Stomach smooth muscle (tissue), 2 donors: Measurements from ENCODE around the gene WRAP53.
A peak's percentile ranks its signal among the peaks of the same experiment; 100 is the strongest.

Source experiments
- H3K27ac ChIP-seq: one replicate; pipeline ENCODE4 v1.7.0; 2013; ENCODE audit warnings: mild to moderate bottlenecking, low read length, inconsistent platforms
- H3K27me3 ChIP-seq, 2 donors: one replicate each; pipeline ENCODE4 v1.7.0; 2013; ENCODE audit warnings: low read length in 2 of 2; ENCODE audit not compliant: insufficient read depth in 2 of 2, control insufficient read depth in 1 of 2
- H3K36me3 ChIP-seq, 2 donors: one replicate each; pipeline ENCODE4 v1.7.0; 2013; ENCODE audit warnings: low read length in 2 of 2; ENCODE audit not compliant: control insufficient read depth in 2 of 2, insufficient read depth in 2 of 2
- H3K4me1 ChIP-seq: one replicate; pipeline ENCODE4 v1.7.0; 2013; ENCODE audit warnings: low read length; ENCODE audit not compliant: control insufficient read depth, insufficient read depth
- H3K4me3 ChIP-seq, 2 donors: one replicate each; pipeline ENCODE4 v1.7.0; 2013; ENCODE audit warnings: low read length in 2 of 2
- H3K9ac ChIP-seq, 2 donors: one replicate each; pipeline ENCODE4 v1.7.0; 2013; ENCODE audit warnings: low read length in 2 of 2, mild to moderate bottlenecking in 1 of 2
- H3K9me3 ChIP-seq, 2 donors: one replicate each; pipeline ENCODE4 v1.7.0; 2013; ENCODE audit warnings: low read length in 2 of 2; ENCODE audit not compliant: control insufficient read depth in 2 of 2
- donor health status: healthy.
- donor health status: Pancreatic carcinoma.

The WRAP53 gene

GRCh38 chr17:7652388-7653356, 35.6 kb upstream of the WRAP53 start:
- peaks cover 29% of the 10 kb centered on the region for H3K4me1 ChIP-seq
- H3K9me3 ChIP-seq: no peaks in the 10 kb centered on the region
- H3K27ac ChIP-seq: no peak overlapping the region
- H3K9ac ChIP-seq: no peak overlapping the region
- peaks cover 9 to 21% of the 10 kb centered on the region in 2 donors for H3K27me3 ChIP-seq
- no peaks in the 10 kb centered on the region for H3K36me3 ChIP-seq
- no peak overlapping the region for H3K4me3 ChIP-seq

GRCh38 chr17:7654832-7655540, 33.3 kb upstream of the WRAP53 start:
- no peaks in the 10 kb centered on the region for H3K36me3 ChIP-seq
- no peak overlapping the region for H3K9ac ChIP-seq
- peaks cover 5 to 18% of the 10 kb centered on the region in 2 donors for H3K27me3 ChIP-seq
- H3K4me3 ChIP-seq: no peak overlapping the region
- peaks cover 30% of the 10 kb centered on the region for H3K4me1 ChIP-seq
- no peak overlapping the region for H3K27ac ChIP-seq
- no peaks in the 10 kb centered on the region for H3K9me3 ChIP-seq

- Histone ChIP-seq H3K27ac (no peak overlapping the region), H3K27me3 (peaks cover 0 to 13% of the 10 kb centered on the region in 2 donors), H3K4me1 (peaks cover 25% of the 10 kb centered on the region), H3K4me3 (no peak overlapping the region), H3K36me3 (no peaks in the 10 kb centered on the region), H3K9ac (no peak overlapping the region), H3K9me3 (no peaks in the 10 kb centered on the region)
Observed at GRCh38 chr17:7655541-7655840, 32.8 kb upstream of the WRAP53 start.

- peaks cover 13% of the 10 kb centered on the region for H3K4me1 ChIP-seq
- H3K9ac ChIP-seq: no peak overlapping the region
Observed at GRCh38 chr17:7656958-7657609, 31.2 kb upstream of the WRAP53 start.

GRCh38 chr17:7667656-7668406, 20.4 kb upstream of the WRAP53 start:
- H3K4me3 ChIP-seq: no peak overlapping the region

More at GRCh38 chr17:7656958-7657609, 31.2 kb upstream of the WRAP53 start:
- no peaks in the 10 kb centered on the region for H3K36me3 ChIP-seq
- peak overlapping the region; percentile 37 for H3K27ac ChIP-seq
- peaks cover 0 to 4% of the 10 kb centered on the region in 2 donors for H3K27me3 ChIP-seq
- H3K4me3 ChIP-seq: no peak overlapping the region
- no peaks in the 10 kb centered on the region for H3K9me3 ChIP-seq

GRCh38 chr17:7668482-7668881, 19.8 kb upstream of the WRAP53 start:
- Histone ChIP-seq H3K4me3 (no peak overlapping the region), H3K27ac (no peak overlapping the region), H3K9ac (no peak overlapping the region), H3K9me3 (peaks cover 0 to 3% of the 10 kb centered on the region in 2 donors), H3K36me3 (peaks cover 22 to 29% of the 10 kb centered on the region in 2 donors), H3K4me1 (peaks cover 2% of the 10 kb centered on the region), H3K27me3 (no peaks in the 10 kb centered on the region)

More at GRCh38 chr17:7667656-7668406, 20.4 kb upstream of the WRAP53 start:
- Histone ChIP-seq H3K27me3 (no peaks in the 10 kb centered on the region), H3K9me3 (no peaks in the 10 kb centered on the region), H3K9ac (no peak overlapping the region), H3K4me1 (peaks cover 2% of the 10 kb centered on the region), H3K36me3 (peaks cover 19 to 24% of the 10 kb centered on the region in 2 donors), H3K27ac (no peak overlapping the region)

GRCh38 chr17:7673239-7673638, 15.0 kb upstream of the WRAP53 start:
- Histone ChIP-seq H3K9ac (no peak overlapping the region), H3K36me3 (peaks cover 33 to 40% of the 10 kb centered on the region in 2 donors), H3K4me1 (no peaks in the 10 kb centered on the region), H3K27me3 (no peaks in the 10 kb centered on the region), H3K27ac (no peak overlapping the region), H3K9me3 (peaks cover 0 to 6% of the 10 kb centered on the region in 2 donors), H3K4me3 (no peak overlapping the region)

GRCh38 chr17:7674934-7675333, 13.3 kb upstream of the WRAP53 start:
- Histone ChIP-seq H3K36me3 (peaks cover 26 to 34% of the 10 kb centered on the region in 2 donors), H3K9me3 (peaks cover 0 to 6% of the 10 kb centered on the region in 2 donors), H3K27ac (no peak overlapping the region), H3K4me1 (no peaks in the 10 kb centered on the region), H3K27me3 (no peaks in the 10 kb centered on the region), H3K9ac (no peak overlapping the region), H3K4me3 (no peak overlapping the region)

- H3K4me3 ChIP-seq: no peak overlapping the region
- H3K9me3 ChIP-seq: peaks cover 0 to 6% of the 10 kb centered on the region in 2 donors
- H3K9ac ChIP-seq: no peak overlapping the region
- H3K27me3 ChIP-seq: no peaks in the 10 kb centered on the region
- H3K36me3 ChIP-seq: peaks cover 20 to 22% of the 10 kb centered on the region in 2 donors
- H3K27ac ChIP-seq: no peak overlapping the region
- no peaks in the 10 kb centered on the region for H3K4me1 ChIP-seq
Observed at GRCh38 chr17:7676533-7676932, 11.7 kb upstream of the WRAP53 start.
